Activated CD4-positive, alpha-beta memory T cell treated with anti-CD3 and anti-CD28 coated beads for 36 hours (primary cell): Measurements from ENCODE around the gene TMEM176A. TPM values are rescaled to one million over a fixed set of nuclear protein-coding genes. Genes with fewer than 3 reads are reported as not detected.

Source experiments
- CTCF ChIA-PET: fragments of 350-600 bp; sonication (Branson Sonifier 250); formaldehyde crosslinking; loops from one replicate; lab custom pipeline; 2021; ENCODE audit warnings: antibody characterized with exemption, inconsistent platforms; lab: Charles Lee
- POLR2A ChIA-PET: fragments of 350-600 bp; sonication (Branson Sonifier 250); formaldehyde crosslinking; loops from one replicate; lab custom pipeline; 2021; ENCODE audit warnings: antibody characterized with exemption; lab: Charles Lee
- DNase-seq: peaks from one replicate; pipeline ENCODE4 v3.0.0-alpha.2; 2020
- H3K27ac Mint-ChIP-seq: one replicate; pipeline ENCODE4 v1.8.0; 2021; ENCODE audit warnings: mixed read lengths
- H3K27me3 Mint-ChIP-seq: one replicate; pipeline ENCODE4 v1.8.0; 2021; ENCODE audit warnings: mixed read lengths
- H3K36me3 Mint-ChIP-seq: one replicate; pipeline ENCODE4 v1.8.0; 2021; ENCODE audit warnings: mixed read lengths
- H3K4me1 Mint-ChIP-seq: one replicate; pipeline ENCODE4 v1.8.0; 2021; ENCODE audit warnings: low read depth, mixed read lengths
- H3K4me3 Mint-ChIP-seq: one replicate; pipeline ENCODE4 v1.8.0; 2021; ENCODE audit warnings: mild to moderate bottlenecking, mixed read lengths
- H3K9me3 Mint-ChIP-seq: one replicate; pipeline ENCODE4 v1.8.0; 2021; ENCODE audit warnings: mixed read lengths
- intact Hi-C: fragments of 100-400 bp; cut with micrococcal nuclease; formaldehyde crosslinking; loops from one replicate; pipeline ENCODE4 v1.15.1; 2023
- total RNA-seq, 2 experiments: library from RNA; stranded (reverse); gene quantifications; one replicate each; pipeline ENCODE4 v1.2.3, GENCODE V29; 2021

TMEM176A gene
- total RNA-seq, 2 experiments from 2014 or later = not detected

DNA sequence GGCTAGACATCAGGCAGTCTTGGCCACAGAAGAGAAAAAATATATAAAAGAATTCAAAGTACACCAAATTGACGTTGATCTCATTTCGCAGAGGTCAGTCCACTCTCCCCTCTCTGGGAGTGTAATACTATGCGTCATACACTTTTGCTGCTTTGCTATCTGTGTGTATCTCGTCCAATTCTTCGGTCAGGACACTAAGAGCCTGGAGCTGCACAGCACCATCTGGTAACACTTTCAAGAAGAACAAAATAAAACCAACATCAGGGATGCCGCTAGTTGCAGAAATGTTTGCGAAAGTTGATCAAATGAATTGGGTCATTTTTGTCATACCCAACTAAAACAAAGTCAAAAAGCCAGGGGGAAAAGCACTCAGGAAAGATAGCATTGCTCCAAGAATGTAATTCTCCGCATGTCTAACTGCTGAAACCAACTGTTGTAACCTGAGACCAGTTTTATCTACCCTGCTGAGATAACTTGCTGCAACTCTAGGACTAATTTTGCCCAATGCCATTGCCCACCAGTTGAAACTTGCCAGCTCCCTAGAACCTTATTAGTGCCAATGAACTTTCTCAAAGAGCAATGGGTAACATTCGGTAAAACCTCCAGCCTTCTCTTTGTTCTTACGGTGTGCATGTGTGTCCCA is 23.0 kb downstream of the TMEM176A start:
- intact Hi-C loops = no loop called here
- Mint-ChIP-seq H3K4me3 (no peak overlapping the region), H3K4me1 (no peaks in the 10 kb centered on the region), H3K36me3 (no peaks in the 10 kb centered on the region), H3K27me3 (peaks cover 9% of the 10 kb centered on the region), H3K27ac (no peak overlapping the region), H3K9me3 (peaks cover 6% of the 10 kb centered on the region)
- no peak for DNase-seq
- POLR2A ChIA-PET = no interaction called here
- CTCF ChIA-PET = no interaction called here

DNA sequence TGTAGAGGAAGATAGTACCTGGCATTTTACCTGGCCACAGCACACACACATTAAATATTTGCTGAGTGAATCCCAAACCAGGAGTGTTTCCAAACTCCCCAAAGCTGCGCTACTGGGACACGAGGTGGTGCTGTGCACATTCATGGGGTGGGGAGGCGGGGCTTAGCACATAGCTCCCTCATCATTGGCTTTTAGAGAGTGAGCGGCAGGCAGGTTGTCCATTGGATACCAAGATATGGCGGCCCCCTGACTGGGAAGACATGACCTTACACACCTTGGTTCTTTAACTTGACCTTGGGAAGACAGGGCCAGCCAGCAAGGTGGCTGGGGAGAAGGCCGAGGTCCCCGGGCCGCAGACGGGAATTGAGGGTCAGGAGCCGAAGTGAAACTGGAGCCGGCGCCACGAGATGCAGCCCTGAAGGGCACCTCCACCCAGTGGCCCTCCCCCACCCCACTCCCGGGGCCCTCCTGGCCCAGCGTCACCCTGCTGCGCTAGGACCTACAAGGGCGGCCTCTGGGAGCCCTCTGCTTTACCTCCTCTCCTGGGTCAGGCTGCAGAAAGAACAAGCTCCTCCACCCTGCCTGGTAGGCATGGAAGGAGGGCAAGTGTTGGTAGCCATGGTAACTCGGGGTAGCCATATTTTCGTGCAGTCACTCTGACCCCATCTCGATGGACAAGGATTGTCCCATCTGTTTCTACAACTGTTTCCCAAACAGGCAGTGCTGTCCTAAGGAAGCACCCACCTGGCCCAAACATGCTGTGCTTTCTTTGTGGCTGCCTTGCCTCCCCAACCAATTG is 24.0 kb downstream of the TMEM176A start:
- H3K4me1 Mint-ChIP-seq = no peaks in the 10 kb centered on the region
- H3K27me3 Mint-ChIP-seq = peaks cover 10% of the 10 kb centered on the region
- no peak for DNase-seq
- H3K27ac Mint-ChIP-seq = no peak overlapping the region
- H3K9me3 Mint-ChIP-seq = peaks cover 6% of the 10 kb centered on the region
- POLR2A ChIA-PET = no interaction called here
- intact Hi-C loops = no loop called here
- H3K36me3 Mint-ChIP-seq = no peaks in the 10 kb centered on the region
- CTCF ChIA-PET = no interaction called here
- no peak overlapping the region for H3K4me3 Mint-ChIP-seq

DNA sequence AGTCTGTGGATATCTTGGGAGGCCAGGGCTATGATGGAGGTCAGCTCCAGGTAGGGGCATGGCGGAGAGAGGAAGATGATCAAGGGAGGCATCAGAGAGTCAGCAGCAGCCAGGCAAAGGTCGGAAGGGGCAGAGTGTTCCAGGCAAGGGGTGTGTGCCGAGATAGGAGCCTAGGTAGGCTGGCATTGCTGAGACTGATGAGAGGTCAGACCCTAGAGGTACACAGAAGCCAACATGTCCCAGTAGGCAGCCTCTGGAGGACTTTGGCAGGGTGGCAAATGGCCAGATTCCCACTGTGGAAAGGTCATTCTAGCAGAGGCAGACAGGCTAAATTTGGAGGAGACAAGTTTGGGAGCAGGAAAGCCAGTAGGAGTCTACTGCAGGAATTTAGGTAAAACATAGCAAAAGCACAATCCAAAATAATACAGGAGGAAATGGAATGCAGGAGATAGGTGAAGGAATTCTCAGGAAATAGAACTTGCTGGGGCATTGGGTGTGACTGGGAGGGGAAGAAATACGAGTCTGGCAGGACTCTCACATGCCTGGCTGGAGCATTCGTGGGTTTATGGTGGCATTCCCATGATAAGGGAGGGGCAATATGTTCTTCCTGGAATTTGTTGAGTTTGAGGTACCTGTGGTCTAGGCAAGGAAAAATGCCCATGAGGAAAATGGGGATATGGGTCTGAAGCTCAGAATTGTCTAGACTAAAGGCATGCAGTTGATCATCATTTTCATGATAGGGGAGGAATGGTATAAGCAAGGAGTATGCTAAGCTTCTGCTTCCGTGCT is 25.7 kb downstream of the TMEM176A start:
- no peak for DNase-seq
- no peaks in the 10 kb centered on the region for H3K4me1 Mint-ChIP-seq
- peaks cover 14% of the 10 kb centered on the region for H3K27me3 Mint-ChIP-seq

DNA sequence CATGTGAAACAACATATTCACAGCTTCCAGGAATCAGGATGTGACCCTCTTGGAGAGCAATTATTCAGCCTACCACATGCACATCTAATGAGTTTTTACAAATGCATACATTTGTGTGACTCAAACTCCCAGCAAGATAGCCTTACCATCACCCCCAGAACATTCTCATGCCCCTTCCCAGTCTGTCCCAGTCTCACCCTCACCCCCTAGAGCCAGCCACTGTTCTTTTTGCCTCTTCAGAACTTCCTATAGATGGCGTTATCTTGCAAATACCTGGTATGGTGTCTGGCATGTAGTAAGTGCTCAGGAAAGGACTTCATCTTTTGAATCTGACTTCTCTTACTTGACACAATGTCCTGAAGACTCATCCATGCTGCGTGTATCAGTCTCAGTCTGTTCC is 27.8 kb downstream of the TMEM176A start:
- H3K27ac Mint-ChIP-seq = no peak overlapping the region
- no peaks in the 10 kb centered on the region for H3K4me1 Mint-ChIP-seq
- H3K36me3 Mint-ChIP-seq = no peaks in the 10 kb centered on the region
- DNase-seq = no peak
- ChIA-PET POLR2A (no interaction called here), CTCF (no interaction called here)
- no peaks in the 10 kb centered on the region for H3K9me3 Mint-ChIP-seq
- no peak overlapping the region for H3K4me3 Mint-ChIP-seq
- intact Hi-C loops = no loop called here
- H3K27me3 Mint-ChIP-seq = peaks cover 19% of the 10 kb centered on the region

More for the DNA sequence above, 25.7 kb downstream of the TMEM176A start:
- POLR2A ChIA-PET = no interaction called here
- H3K27ac Mint-ChIP-seq = no peak overlapping the region
- CTCF ChIA-PET = no interaction called here
- H3K9me3 Mint-ChIP-seq = peaks cover 6% of the 10 kb centered on the region
- intact Hi-C loops = no loop called here
- H3K36me3 Mint-ChIP-seq = no peaks in the 10 kb centered on the region
- no peak overlapping the region for H3K4me3 Mint-ChIP-seq

DNA sequence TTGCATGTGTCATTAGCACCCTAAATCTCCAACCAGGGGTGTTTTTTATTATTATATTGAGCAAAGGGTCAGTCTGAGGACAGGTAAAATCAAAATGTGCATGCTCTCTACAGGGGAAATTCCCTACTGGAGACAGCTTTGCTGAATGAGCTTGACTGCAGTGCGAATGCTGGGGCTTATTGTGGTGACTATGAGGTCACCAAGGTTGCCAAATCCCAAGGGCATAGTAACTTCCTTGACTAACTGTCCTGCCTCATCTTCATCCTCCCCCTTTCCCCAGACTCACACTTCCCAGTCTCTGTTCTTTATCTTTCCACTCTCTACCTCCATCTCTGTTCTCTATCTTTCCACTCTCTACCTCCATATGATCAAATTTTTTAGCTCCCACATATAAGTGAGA is 28.9 kb downstream of the TMEM176A start:
- peaks cover 21% of the 10 kb centered on the region for H3K27me3 Mint-ChIP-seq
- ChIA-PET POLR2A (no interaction called here), CTCF (interaction anchor here (1.0 kb wide), 1 partner anchor 51 kb away, joined by 3 read pairs; no protein-coding TSS in a partner anchor)
- DNase-seq = no peak
- no peak overlapping the region for H3K4me3 Mint-ChIP-seq
- H3K27ac Mint-ChIP-seq = no peak overlapping the region
- no peaks in the 10 kb centered on the region for H3K4me1 Mint-ChIP-seq
- no peaks in the 10 kb centered on the region for H3K36me3 Mint-ChIP-seq
- intact Hi-C loops = no loop called here
- H3K9me3 Mint-ChIP-seq = no peaks in the 10 kb centered on the region

DNA sequence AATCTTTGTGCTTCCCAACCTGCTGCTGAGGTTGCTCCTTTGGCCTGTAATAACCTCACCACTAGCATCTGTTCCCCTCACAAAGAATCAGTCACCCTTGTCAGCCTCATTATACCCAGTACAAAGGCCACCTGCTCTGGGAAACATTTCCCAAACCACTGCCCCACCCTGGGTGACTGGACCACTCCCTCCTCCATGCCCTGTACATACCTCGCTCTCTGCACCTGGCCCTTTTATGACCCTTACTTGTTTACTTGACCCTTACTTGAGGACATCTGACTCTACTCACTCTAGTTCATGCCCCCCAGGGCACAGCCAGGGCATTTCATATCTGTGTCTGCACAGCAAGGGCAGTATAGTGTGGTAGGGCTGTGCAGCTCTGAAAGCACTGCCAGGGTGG is 30.4 kb downstream of the TMEM176A start:
- Mint-ChIP-seq H3K27ac (no peak overlapping the region), H3K4me3 (no peak overlapping the region), H3K4me1 (no peaks in the 10 kb centered on the region), H3K9me3 (no peaks in the 10 kb centered on the region), H3K27me3 (peaks cover 21% of the 10 kb centered on the region), H3K36me3 (no peaks in the 10 kb centered on the region)
- DNase-seq = no peak
- POLR2A ChIA-PET = no interaction called here
- CTCF ChIA-PET = no interaction called here
- intact Hi-C loops = no loop called here

DNA sequence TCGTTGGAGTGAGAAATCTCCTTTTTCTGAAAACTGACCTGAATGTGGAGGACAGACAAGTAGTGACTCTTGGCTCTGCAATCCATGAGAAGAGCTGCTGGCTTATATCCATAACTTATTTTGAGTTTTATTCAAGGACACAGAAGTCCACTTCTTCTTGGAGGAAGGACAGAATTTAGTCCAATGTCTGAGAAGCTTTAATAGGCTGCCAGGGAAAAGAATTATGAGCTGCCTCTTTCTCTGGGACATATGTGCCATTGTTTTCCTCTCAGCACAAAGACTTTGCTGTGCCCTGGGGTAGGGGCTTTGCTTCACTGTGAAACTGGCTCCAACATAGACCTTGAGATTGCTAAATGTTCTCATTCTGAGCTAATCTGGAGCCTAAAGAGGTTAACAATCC is 31.3 kb downstream of the TMEM176A start:
- ChIA-PET CTCF (interaction anchor here (0.6 kb wide), 2 partner anchors 21 to 48 kb away, joined by 3 read pairs; partner anchors contain the start of gene AOC1), POLR2A (no interaction called here)
- H3K27ac Mint-ChIP-seq = no peak overlapping the region
- no peaks in the 10 kb centered on the region for H3K9me3 Mint-ChIP-seq
- H3K4me3 Mint-ChIP-seq = no peak overlapping the region
- H3K27me3 Mint-ChIP-seq = peaks cover 21% of the 10 kb centered on the region
- no peaks in the 10 kb centered on the region for H3K4me1 Mint-ChIP-seq
- intact Hi-C loops = no loop called here
- no peak for DNase-seq
- H3K36me3 Mint-ChIP-seq = no peaks in the 10 kb centered on the region

DNA sequence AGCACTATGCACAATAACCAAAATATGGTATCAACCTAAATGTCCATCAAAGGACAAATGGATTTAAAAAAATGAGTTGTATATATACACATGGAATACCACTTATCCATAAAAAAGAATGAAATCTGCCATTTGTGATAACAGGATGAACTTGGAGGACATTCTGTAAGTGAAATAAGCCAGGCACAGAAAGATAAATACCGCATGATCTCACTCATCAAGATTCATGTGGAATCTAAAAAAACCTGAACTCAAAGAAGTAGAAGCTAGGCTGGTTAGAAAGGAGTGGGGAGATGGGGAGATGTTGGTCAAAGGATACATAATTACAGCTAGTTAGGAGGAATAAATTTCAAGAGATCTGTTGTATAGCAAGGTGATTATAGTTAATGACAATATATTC is 34.5 kb downstream of the TMEM176A start:
- Mint-ChIP-seq H3K9me3 (no peaks in the 10 kb centered on the region), H3K27ac (no peak overlapping the region), H3K27me3 (peaks cover 12% of the 10 kb centered on the region), H3K4me1 (no peaks in the 10 kb centered on the region), H3K4me3 (no peak overlapping the region), H3K36me3 (no peaks in the 10 kb centered on the region)
- DNase-seq = no peak
- intact Hi-C loops = no loop called here
- CTCF ChIA-PET = interaction anchor here (0.6 to 1.6 kb wide), 4 partner anchors 128 to 654 kb away, joined by 3 to 4 read pairs (median 4); no protein-coding TSS in a partner anchor
- POLR2A ChIA-PET = no interaction called here

DNA sequence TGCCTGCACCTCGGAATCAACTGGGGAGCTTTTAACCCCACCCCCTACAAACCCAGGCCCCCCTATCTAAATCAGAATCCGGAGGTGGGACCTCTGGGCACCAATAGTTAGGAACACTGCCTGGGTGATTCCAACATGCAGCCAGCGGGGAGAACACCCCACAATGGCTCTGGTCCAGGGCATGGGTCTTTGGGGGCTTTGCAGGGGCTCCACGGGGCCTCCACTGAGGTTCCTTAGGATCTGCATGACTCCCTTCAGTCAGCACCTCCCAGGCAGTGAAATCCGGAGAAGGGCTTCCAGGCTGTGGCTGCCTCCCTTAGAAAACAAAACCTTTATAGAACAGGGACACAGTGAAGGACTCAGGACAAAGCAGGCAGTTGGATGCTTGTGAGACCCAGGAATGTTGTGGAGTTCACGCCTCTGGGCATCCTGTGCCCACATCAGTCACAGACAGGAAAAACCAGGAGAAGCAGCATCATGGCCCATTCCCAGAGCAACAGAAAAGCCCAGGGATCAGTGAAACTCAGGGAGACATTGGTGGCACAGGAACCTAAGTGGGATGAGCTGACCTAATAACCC is 35.2 kb downstream of the TMEM176A start:
- ChIA-PET CTCF (interaction anchor here (0.6 to 1.6 kb wide), 4 partner anchors 41 to 654 kb away, joined by 3 to 4 read pairs (median 3); no protein-coding TSS in a partner anchor), POLR2A (no interaction called here)
- intact Hi-C loops = no loop called here

DNA sequence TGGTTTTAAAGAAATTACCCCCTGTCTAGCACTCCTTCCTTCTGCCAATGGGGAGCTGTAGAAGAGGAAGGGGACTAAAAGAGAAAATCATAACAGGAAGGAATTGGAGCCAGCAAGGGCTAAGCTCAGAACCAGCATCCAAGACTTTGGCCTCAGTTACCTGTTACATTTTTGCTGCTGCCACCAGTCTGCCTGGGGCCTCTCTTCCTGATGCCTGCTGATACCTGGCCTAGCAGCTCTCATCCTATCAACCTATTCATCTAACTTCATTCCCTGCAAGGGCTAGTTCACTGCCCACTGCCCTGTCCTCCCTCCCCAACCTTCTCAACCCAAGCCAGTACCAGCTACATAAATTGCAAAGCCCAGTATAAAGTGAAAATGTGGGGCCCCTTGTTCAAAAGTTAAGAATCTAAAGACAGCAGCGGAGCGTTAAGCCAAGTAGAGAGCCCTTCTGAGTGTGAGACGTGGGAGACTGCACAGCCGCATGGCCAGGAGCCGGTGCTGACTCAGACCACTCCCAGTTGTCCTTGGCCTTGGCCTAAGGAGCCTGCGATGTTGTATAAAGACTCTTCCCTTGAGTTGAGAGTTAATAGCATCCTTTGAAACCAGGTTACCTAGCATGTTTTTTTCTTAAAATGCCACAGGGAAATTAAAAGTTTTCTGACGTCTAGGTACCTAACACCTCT is 38.5 kb downstream of the TMEM176A start:
- no peak overlapping the region for H3K4me3 Mint-ChIP-seq
- no peaks in the 10 kb centered on the region for H3K9me3 Mint-ChIP-seq
- ChIA-PET POLR2A (no interaction called here), CTCF (interaction anchor here (0.6 to 1.9 kb wide), 2 partner anchors 37 to 179 kb away, joined by 3 to 4 read pairs; no protein-coding TSS in a partner anchor)
- no peak for DNase-seq
- no peaks in the 10 kb centered on the region for H3K4me1 Mint-ChIP-seq
- H3K27me3 Mint-ChIP-seq = no peaks in the 10 kb centered on the region
- no peaks in the 10 kb centered on the region for H3K36me3 Mint-ChIP-seq
- intact Hi-C loops = no loop called here
- H3K27ac Mint-ChIP-seq = no peak overlapping the region

More for the DNA sequence above, 35.2 kb downstream of the TMEM176A start:
- peaks cover 12% of the 10 kb centered on the region for H3K27me3 Mint-ChIP-seq
- H3K36me3 Mint-ChIP-seq = no peaks in the 10 kb centered on the region
- no peaks in the 10 kb centered on the region for H3K9me3 Mint-ChIP-seq
- no peak overlapping the region for H3K4me3 Mint-ChIP-seq
- no peak overlapping the region for H3K27ac Mint-ChIP-seq
- no peak for DNase-seq
- H3K4me1 Mint-ChIP-seq = no peaks in the 10 kb centered on the region

DNA sequence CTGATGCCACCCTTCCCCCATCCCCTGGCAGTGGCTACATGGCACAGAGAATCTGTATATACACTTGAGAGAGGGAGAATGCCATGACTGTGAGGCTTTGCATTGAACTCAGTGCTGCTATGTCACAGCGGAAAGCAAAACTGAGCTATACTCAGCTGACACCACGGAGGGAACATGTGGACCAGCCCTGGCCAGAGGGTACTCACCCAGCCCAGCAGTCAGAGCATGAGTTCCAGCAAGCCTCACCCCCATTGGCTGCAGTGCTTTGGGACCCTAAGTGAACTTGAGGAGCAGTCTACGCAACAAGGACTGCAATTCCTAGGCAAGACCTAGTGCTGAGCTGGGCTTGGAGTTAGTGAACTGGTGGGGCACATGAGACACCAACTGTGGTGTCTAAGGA is 41.4 kb downstream of the TMEM176A start:
- Mint-ChIP-seq H3K9me3 (no peaks in the 10 kb centered on the region), H3K36me3 (no peaks in the 10 kb centered on the region), H3K27me3 (no peaks in the 10 kb centered on the region), H3K4me3 (no peak overlapping the region), H3K27ac (no peak overlapping the region), H3K4me1 (no peaks in the 10 kb centered on the region)
- CTCF ChIA-PET = interaction anchor here (1.1 kb wide), 1 partner anchor 10 kb away, joined by 3 read pairs; the partner anchor contains the start of gene AOC1
- no peak for DNase-seq
- intact Hi-C loops = no loop called here
- POLR2A ChIA-PET = no interaction called here
